ENCODE results near the gene KAT2A. TPM values are rescaled to one million over a fixed set of nuclear protein-coding genes. Genes with fewer than 3 reads are reported as not detected.

KAT2A gene
- total and polyA plus RNA-seq, 9 of the 15 experiments (the other 6 are each of a cell fraction or from before 2014, with no cell fraction given): 1.5 to 80.4 (median 31.9) TPM

DNA sequence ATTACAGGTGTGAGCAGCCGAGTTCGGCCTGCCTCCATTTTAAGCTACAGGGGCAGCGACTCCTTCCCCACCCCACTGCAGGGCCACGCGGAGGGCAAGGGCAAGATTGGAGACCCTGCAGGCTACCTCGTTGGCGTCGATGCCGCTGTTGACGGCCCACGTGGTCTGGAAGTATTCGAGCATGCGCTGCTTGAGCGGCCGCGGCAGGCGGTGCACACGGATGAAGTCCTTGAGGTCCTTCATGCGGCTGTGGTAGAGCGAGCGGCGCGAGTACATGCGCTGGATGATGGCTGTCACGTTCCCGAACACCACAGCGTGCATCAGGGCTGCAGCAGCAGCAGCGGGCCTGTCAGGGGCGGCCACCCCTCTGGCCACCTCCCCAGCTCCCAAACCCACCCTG lies 48.2 kb upstream of the KAT2A start:
- POLR2A ChIA-PET: no interaction called here
- H3K27me3 ChIP-seq (ENCODE audit: control insufficient read depth in 2 of 2, insufficient read depth in 2 of 2, low read length in 2 of 2): no peaks in the 10 kb centered on the region
- BruUV-seq (replicated peaks): no TSS peak
- no peak overlapping the region for H3K4me3 ChIP-seq
- H3K27ac ChIP-seq (ENCODE audit: extremely low read depth, low read depth, low read length): no peak overlapping the region
- no peaks in the 10 kb centered on the region for H4K20me1 ChIP-seq (replicated peaks; ENCODE audit: control insufficient read depth, insufficient read depth, low read length)
- DNase-seq (ENCODE audit: extremely low read depth in 1 of 4, low spot score in 3 of 4): no peak
- H3K9ac ChIP-seq (ENCODE audit: insufficient read depth in 1 of 2, low read depth in 2 of 2, low read length in 2 of 2): peak overlapping the region in 1 of 2 experiments; percentile 33; a peak in 1 of 4 replicates
- CTCF ChIA-PET (ENCODE audit: low intra/inter-chr PET ratio): no interaction called here
- no peaks in the 10 kb centered on the region for H3K79me2 ChIP-seq (ENCODE audit: control insufficient read depth, insufficient read depth, low read length)
- no peak overlapping the region for H2AFZ ChIP-seq (ENCODE audit: low read depth, low read length)
- WGBS (ENCODE audit: insufficient coverage, low coverage, missing lambda C conversion rate): 74% methylated on average over 17 of the region's 29 CpGs
- no peak for ATAC-seq
- H3K9me3 ChIP-seq (replicated peaks; ENCODE audit: control insufficient read depth, insufficient read depth, low read depth, low read length): no peaks in the 10 kb centered on the region
- no peaks in the 10 kb centered on the region for H3K9me1 ChIP-seq (ENCODE audit: control insufficient read depth, insufficient read depth, low read length)
- H3K4me1 ChIP-seq (replicated peaks in 1 of 2; ENCODE audit: control insufficient read depth in 2 of 2, insufficient read depth in 2 of 2, low read length in 2 of 2): peaks cover 0 to 19% of the 10 kb centered on the region in 2 experiments; a peak in 2 of 5 replicates
- no peak for FAIRE-seq
- no peaks in the 10 kb centered on the region for H3K36me3 ChIP-seq (ENCODE audit: control insufficient read depth, insufficient read depth, low read length)
- in situ Hi-C loops (cut with MboI) (no loop called here), intact Hi-C loops (cut with micrococcal nuclease) (no loop called here)
- TF ChIP-seq, protein P1, sequence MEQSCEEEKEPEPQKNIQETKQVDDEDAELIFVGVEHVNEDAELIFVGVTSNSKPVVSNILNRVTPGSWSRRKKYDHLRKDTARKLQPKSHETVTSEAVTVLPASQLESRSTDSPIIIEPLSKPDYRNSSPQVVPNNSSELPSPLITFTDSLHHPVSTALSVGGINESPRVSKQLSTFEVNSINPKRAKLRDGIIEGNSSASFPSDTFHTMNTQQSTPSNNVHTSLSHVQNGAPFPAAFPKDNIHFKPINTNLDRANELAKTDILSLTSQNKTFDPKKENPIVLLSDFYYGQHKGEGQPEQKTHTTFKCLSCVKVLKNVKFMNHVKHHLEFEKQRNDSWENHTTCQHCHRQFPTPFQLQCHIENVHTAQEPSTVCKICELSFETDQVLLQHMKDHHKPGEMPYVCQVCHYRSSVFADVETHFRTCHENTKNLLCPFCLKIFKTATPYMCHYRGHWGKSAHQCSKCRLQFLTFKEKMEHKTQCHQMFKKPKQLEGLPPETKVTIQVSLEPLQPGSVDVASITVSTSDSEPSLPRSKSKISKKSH (CRISPR knock-in tag; IDR thresholded peaks at IDR 0.05): no peak
- no peak for TF ChIP-seq TCFL5 (CRISPR knock-in tag; conservative IDR thresholded peaks at IDR 0.05)
- TF ChIP-seq, protein P2, sequence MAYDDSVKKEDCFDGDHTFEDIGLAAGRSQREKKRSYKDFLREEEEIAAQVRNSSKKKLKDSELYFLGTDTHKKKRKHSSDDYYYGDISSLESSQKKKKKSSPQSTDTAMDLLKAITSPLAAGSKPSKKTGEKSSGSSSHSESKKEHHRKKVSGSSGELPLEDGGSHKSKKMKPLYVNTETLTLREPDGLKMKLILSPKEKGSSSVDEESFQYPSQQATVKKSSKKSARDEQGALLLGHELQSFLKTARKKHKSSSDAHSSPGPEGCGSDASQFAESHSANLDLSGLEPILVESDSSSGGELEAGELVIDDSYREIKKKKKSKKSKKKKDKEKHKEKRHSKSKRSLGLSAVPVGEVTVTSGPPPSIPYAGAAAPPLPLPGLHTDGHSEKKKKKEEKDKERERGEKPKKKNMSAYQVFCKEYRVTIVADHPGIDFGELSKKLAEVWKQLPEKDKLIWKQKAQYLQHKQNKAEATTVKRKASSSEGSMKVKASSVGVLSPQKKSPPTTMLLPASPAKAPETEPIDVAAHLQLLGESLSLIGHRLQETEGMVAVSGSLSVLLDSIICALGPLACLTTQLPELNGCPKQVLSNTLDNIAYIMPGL (CRISPR knock-in tag; IDR thresholded peaks at IDR 0.05): no peak
- TF ChIP-seq HNRNPL (IDR thresholded peaks at IDR 0.05; ENCODE audit: low read depth, low read length): no peak
- TF ChIP-seq, protein P3, sequence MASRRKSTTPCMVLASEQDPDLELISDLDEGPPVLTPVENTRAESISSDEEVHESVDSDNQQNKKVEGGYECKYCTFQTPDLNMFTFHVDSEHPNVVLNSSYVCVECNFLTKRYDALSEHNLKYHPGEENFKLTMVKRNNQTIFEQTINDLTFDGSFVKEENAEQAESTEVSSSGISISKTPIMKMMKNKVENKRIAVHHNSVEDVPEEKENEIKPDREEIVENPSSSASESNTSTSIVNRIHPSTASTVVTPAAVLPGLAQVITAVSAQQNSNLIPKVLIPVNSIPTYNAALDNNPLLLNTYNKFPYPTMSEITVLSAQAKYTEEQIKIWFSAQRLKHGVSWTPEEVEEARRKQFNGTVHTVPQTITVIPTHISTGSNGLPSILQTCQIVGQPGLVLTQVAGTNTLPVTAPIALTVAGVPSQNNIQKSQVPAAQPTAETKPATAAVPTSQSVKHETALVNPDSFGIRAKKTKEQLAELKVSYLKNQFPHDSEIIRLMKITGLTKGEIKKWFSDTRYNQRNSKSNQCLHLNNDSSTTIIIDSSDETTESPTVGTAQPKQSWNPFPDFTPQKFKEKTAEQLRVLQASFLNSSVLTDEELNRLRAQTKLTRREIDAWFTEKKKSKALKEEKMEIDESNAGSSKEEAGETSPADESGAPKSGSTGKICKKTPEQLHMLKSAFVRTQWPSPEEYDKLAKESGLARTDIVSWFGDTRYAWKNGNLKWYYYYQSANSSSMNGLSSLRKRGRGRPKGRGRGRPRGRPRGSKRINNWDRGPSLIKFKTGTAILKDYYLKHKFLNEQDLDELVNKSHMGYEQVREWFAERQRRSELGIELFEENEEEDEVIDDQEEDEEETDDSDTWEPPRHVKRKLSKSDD (conservative IDR thresholded peaks at IDR 0.05; ENCODE audit: low read length): no peak
- TF ChIP-seq, protein P4, sequence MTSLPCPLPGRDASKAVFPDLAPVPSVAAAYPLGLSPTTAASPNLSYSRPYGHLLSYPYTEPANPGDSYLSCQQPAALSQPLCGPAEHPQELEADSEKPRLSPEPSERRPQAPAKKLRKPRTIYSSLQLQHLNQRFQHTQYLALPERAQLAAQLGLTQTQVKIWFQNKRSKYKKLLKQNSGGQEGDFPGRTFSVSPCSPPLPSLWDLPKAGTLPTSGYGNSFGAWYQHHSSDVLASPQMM (CRISPR knock-in tag; IDR thresholded peaks at IDR 0.05): no peak
- TF ChIP-seq MTA1 (IDR thresholded peaks at IDR 0.05; ENCODE audit: borderline replicate concordance): no peak
- H3K4me2 ChIP-seq (ENCODE audit: insufficient read depth, low read length): no peak overlapping the region
